ENCODE measurements around the gene DNAH6.

DNAH6 gene

GRCh38 chr2:84713441-84713840 lies 197.1 kb downstream of the DNAH6 start:
- no peak overlapping the region for H3K4me3 ChIP-seq
- peak overlapping the region in 3 of 11 experiments; percentile 27 to 40 (median 27); a peak in 4 of 22 replicates for H3K4me2 ChIP-seq
- H3K9me3 ChIP-seq (replicated peaks in 1 of 11), result no peaks in the 10 kb centered on the region
- no peaks in the 10 kb centered on the region for H4K20me1 ChIP-seq
- H3K36me3 ChIP-seq, result no peaks in the 10 kb centered on the region
- peaks cover 0 to 7% (median 4%) of the 10 kb centered on the region in 10 experiments; a peak in 6 of 20 replicates for H3K4me1 ChIP-seq
- no peak overlapping the region for H3K27ac ChIP-seq
- no peak for TF ChIP-seq Cebpa-rat (IDR thresholded peaks at IDR 0.05)
- no peaks in the 10 kb centered on the region for H3K27me3 ChIP-seq
- H3K9ac ChIP-seq, result no peak overlapping the region

DNA sequence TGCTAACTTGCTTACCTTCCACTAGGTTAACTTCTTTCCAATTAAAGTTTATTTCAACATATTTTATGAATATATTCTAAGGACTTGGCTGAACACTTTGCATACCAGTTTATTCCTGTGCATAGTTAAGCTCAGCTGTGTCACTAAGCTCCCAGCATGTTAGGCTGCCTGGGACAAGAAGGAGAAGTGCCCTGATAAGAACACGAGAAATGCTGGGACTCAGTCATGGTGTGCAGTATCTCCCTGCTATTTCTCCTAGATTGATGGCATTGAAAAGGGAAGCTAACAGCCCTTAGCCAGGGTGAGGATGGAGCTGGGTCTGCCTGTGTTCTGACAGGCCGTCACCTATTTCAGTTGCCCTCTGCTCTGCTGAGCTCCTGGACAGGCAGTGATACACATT lies 200.3 kb downstream of the DNAH6 start:
- Histone ChIP-seq H3K4me2 (no peak overlapping the region), H3K4me1 (peaks cover 0 to 7% (median 4%) of the 10 kb centered on the region in 10 experiments; a peak in 6 of 20 replicates), H3K4me3 (no peak overlapping the region), H3K36me3 (no peaks in the 10 kb centered on the region), H3K9me3 (replicated peaks in 1 of 11) (peaks cover 0 to 9% (median 0%) of the 10 kb centered on the region in 11 experiments; a peak in 1 of 22 replicates), H3K27ac (no peak overlapping the region), H4K20me1 (no peaks in the 10 kb centered on the region), H3K9ac (no peak overlapping the region), H3K27me3 (no peaks in the 10 kb centered on the region)
- no peak for TF ChIP-seq Cebpa-rat (IDR thresholded peaks at IDR 0.05)

DNA sequence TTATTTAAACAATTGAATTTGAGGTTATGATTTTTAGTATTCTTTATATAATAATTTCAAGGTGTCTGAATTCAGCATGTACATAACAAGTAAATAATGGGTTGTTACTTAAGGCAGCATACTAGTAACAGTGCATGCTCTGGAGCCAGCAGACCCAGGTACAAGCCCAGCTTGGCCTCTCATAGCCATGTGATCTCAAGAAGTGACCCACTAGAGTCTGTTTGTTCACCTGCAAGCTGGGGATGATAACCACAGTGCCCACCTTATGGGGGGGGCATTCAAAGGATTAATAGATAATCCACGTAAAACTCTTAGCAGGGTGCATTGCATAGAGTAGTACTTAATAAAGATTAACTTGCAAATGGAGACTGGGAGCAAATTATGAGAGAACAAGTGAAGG lies 201.0 kb downstream of the DNAH6 start:
- no peak overlapping the region for H3K9ac ChIP-seq
- no peak for TF ChIP-seq Cebpa-rat (IDR thresholded peaks at IDR 0.05)
- H3K4me3 ChIP-seq, result no peak overlapping the region
- no peak overlapping the region for H3K27ac ChIP-seq
- peaks cover 0 to 7% (median 4%) of the 10 kb centered on the region in 10 experiments; a peak in 6 of 20 replicates for H3K4me1 ChIP-seq
- no peak overlapping the region for H3K4me2 ChIP-seq
- H3K27me3 ChIP-seq, result no peaks in the 10 kb centered on the region
- no peaks in the 10 kb centered on the region for H3K36me3 ChIP-seq
- H3K9me3 ChIP-seq (replicated peaks in 1 of 11), result peaks cover 0 to 9% (median 0%) of the 10 kb centered on the region in 11 experiments; a peak in 1 of 22 replicates
- H4K20me1 ChIP-seq, result no peaks in the 10 kb centered on the region

DNA sequence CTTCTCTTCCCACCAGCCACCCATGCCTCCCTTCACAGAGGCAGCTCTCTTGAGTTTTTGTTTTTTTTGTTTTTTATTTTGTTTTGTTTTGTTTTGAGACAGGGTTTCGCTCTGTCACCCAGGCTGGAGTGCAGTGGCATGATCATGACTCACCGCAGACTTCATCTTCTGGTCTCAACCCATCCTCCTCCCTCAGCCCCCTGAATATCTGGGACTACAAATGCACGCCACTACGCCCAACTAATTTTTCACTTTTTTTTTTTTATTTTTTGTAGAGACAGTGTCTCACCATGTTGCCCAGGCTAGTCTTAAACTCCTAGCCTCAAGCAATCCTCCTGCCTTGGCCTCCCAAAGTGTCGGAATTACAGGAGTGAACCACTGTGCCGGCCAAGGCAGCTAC lies 203.1 kb downstream of the DNAH6 start:
- H3K4me2 ChIP-seq, result no peak overlapping the region

DNA sequence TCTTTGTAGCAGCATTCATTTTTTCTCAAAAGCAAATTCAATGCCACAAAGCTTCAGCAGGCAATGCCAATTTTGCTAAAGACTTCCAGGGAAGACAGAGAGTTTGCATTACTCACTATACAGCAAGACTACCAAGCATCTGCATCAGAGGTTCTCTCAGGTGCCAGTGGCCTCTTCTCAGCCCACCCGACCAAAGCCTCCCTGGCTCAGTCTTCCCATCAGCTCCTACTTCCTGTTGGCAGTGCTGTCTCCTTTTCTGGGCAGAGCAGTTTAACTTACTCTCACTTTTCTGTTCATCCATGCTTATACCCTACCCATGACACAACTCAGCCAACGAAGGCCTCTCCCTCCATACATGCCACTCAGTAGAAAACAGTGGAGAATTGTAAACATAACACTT lies 207.5 kb downstream of the DNAH6 start:
- Histone ChIP-seq H3K4me2 (no peak overlapping the region), H3K27ac (no peak overlapping the region), H3K4me1 (no peaks in the 10 kb centered on the region), H3K9me3 (replicated peaks in 1 of 11) (peaks cover 0 to 19% (median 9%) of the 10 kb centered on the region in 11 experiments; a peak in 10 of 22 replicates), H3K27me3 (no peaks in the 10 kb centered on the region), H3K36me3 (no peaks in the 10 kb centered on the region), H3K4me3 (no peak overlapping the region), H3K9ac (no peak overlapping the region), H4K20me1 (no peaks in the 10 kb centered on the region)
- TF ChIP-seq Cebpa-rat (IDR thresholded peaks at IDR 0.05), result no peak

More for the DNA sequence above, 203.1 kb downstream of the DNAH6 start:
- no peaks in the 10 kb centered on the region for H3K4me1 ChIP-seq
- no peak overlapping the region for H3K27ac ChIP-seq
- H3K36me3 ChIP-seq, result no peaks in the 10 kb centered on the region
- no peaks in the 10 kb centered on the region for H3K27me3 ChIP-seq
- peaks cover 0 to 9% (median 0%) of the 10 kb centered on the region in 11 experiments; a peak in 1 of 22 replicates for H3K9me3 ChIP-seq (replicated peaks in 1 of 11)
- TF ChIP-seq Cebpa-rat (IDR thresholded peaks at IDR 0.05), result no peak
- H3K9ac ChIP-seq, result no peak overlapping the region
- no peaks in the 10 kb centered on the region for H4K20me1 ChIP-seq
- no peak overlapping the region for H3K4me3 ChIP-seq

- Histone ChIP-seq H4K20me1 (no peaks in the 10 kb centered on the region), H3K4me3 (no peak overlapping the region), H3K4me1 (no peaks in the 10 kb centered on the region), H3K27me3 (no peaks in the 10 kb centered on the region), H3K9ac (no peak overlapping the region), H3K4me2 (no peak overlapping the region), H3K36me3 (no peaks in the 10 kb centered on the region), H3K27ac (no peak overlapping the region), H3K9me3 (replicated peaks in 1 of 11) (peaks cover 0 to 19% (median 9%) of the 10 kb centered on the region in 11 experiments; a peak in 10 of 22 replicates)
- TF ChIP-seq Cebpa-rat (IDR thresholded peaks at IDR 0.05), result no peak
Observed at GRCh38 chr2:84725717-84726116, 209.4 kb downstream of the DNAH6 start.

DNA sequence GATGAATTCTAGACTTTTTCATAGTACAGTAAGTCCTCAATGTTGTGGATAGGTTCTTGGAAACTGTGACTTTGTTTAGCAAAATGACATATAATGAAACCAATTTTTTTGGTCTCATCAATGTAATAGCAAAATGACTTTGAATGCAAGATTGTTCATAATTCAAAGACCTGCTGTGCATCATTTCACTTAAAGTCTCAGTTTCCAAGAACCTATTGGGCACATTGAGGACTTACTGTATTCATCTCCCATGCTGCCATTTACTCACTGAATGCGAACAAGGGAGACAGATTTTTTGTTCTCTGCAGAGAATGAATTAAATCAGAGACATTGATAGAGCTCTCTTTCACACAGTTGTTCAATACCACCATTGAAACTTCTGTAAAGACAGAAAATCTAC lies 211.0 kb downstream of the DNAH6 start:
- H3K9ac ChIP-seq, result no peak overlapping the region
- no peaks in the 10 kb centered on the region for H4K20me1 ChIP-seq
- no peak overlapping the region for H3K4me2 ChIP-seq
- no peaks in the 10 kb centered on the region for H3K27me3 ChIP-seq
- H3K27ac ChIP-seq, result no peak overlapping the region
- no peaks in the 10 kb centered on the region for H3K36me3 ChIP-seq
- no peak for TF ChIP-seq Cebpa-rat (IDR thresholded peaks at IDR 0.05)
- H3K4me3 ChIP-seq, result no peak overlapping the region
- H3K9me3 ChIP-seq (replicated peaks in 1 of 11), result peaks cover 0 to 19% (median 9%) of the 10 kb centered on the region in 11 experiments; a peak in 9 of 22 replicates
- H3K4me1 ChIP-seq, result no peaks in the 10 kb centered on the region

GRCh38 chr2:84729224-84729623 lies 212.9 kb downstream of the DNAH6 start:
- H3K36me3 ChIP-seq, result no peaks in the 10 kb centered on the region
- no peak for TF ChIP-seq Cebpa-rat (IDR thresholded peaks at IDR 0.05)
- H3K27ac ChIP-seq, result no peak overlapping the region
- H3K9ac ChIP-seq, result no peak overlapping the region
- H4K20me1 ChIP-seq, result no peaks in the 10 kb centered on the region
- peaks cover 0 to 19% (median 9%) of the 10 kb centered on the region in 11 experiments; a peak in 9 of 22 replicates for H3K9me3 ChIP-seq (replicated peaks in 1 of 11)
- H3K4me3 ChIP-seq, result no peak overlapping the region
- no peak overlapping the region for H3K4me2 ChIP-seq
- H3K4me1 ChIP-seq, result peaks cover 0 to 7% (median 0%) of the 10 kb centered on the region in 10 experiments; a peak in 4 of 20 replicates
- H3K27me3 ChIP-seq, result no peaks in the 10 kb centered on the region

GRCh38 chr2:84731185-84731584 lies 214.9 kb downstream of the DNAH6 start:
- H3K4me2 ChIP-seq, result no peak overlapping the region
- H3K27ac ChIP-seq, result no peak overlapping the region
- H3K36me3 ChIP-seq, result no peaks in the 10 kb centered on the region
- H3K9ac ChIP-seq, result no peak overlapping the region
- H4K20me1 ChIP-seq, result no peaks in the 10 kb centered on the region
- H3K4me3 ChIP-seq, result no peak overlapping the region
- H3K9me3 ChIP-seq (replicated peaks in 1 of 11), result peaks cover 4 to 21% (median 9%) of the 10 kb centered on the region in 11 experiments; a peak in 10 of 22 replicates
- TF ChIP-seq Cebpa-rat (IDR thresholded peaks at IDR 0.05), result no peak
- H3K27me3 ChIP-seq, result no peaks in the 10 kb centered on the region
- H3K4me1 ChIP-seq, result peaks cover 0 to 7% (median 0%) of the 10 kb centered on the region in 10 experiments; a peak in 4 of 20 replicates

All from BLaER1 treated with 17β-estradiol and CSF1 and Interleukin-3, amounts not matched to agents 10 nM and 100 nM (cell line).